Fibroblast of villous mesenchyme (primary cell): ENCODE data around the gene HTT. TPM values are rescaled to one million over a fixed set of nuclear protein-coding genes. Genes with fewer than 3 reads are reported as not detected.
A peak's percentile ranks its signal among the peaks of the same experiment; 100 is the strongest.

Experiments used
- DNase-seq: peaks from one replicate; pipeline ENCODE4 v3.0.0-alpha.2; 2010; ENCODE audit warnings: low read depth
- H3K4me3 ChIP-seq: 2 replicates; pipeline ENCODE4 v1.5.1; 2011; ENCODE audit warnings: low read depth, mild to moderate bottlenecking, low read length
- CTCF ChIP-seq: IDR thresholded peaks from 2 replicates; pipeline ENCODE4 v1.5.1; 2012; ENCODE audit warnings: low read depth, mild to moderate bottlenecking, low read length; ENCODE audit not compliant: insufficient read depth
- total RNA-seq: library from RNA; depleted of rRNA; stranded (reverse); fragments of >200 nt; gene quantifications from 2 replicates; pipeline ENCODE4 v1.2.3, GENCODE V29; 2012

Gene HTT
- total RNA-seq, 1 donor = 65.2 TPM

GRCh38 chr4:3192188-3192587 is 117.7 kb downstream of the HTT start:
- no peak for DNase-seq
- TF ChIP-seq CTCF = no peak
- no peak overlapping the region for H3K4me3 ChIP-seq

GRCh38 chr4:3192827-3193226 is 118.3 kb downstream of the HTT start:
- no peak for TF ChIP-seq CTCF
- H3K4me3 ChIP-seq = no peak overlapping the region
- no peak for DNase-seq

GRCh38 chr4:3193531-3194203 is 119.2 kb downstream of the HTT start:
- TF ChIP-seq CTCF = peak; percentile 25
- H3K4me3 ChIP-seq = no peak overlapping the region
- no peak for DNase-seq

GRCh38 chr4:3196670-3197359 is 122.3 kb downstream of the HTT start:
- TF ChIP-seq CTCF = no peak
- no peak overlapping the region for H3K4me3 ChIP-seq
- no peak for DNase-seq

GRCh38 chr4:3197366-3198105 is 123.1 kb downstream of the HTT start:
- no peak overlapping the region for H3K4me3 ChIP-seq
- no peak for TF ChIP-seq CTCF
- no peak for DNase-seq

- no peak for TF ChIP-seq CTCF
- no peak for DNase-seq
- H3K4me3 ChIP-seq = no peak overlapping the region
Observed at GRCh38 chr4:3198906-3199305, 124.4 kb downstream of the HTT start.
